Sigmoid colon (tissue), 7 donors: Measurements from ENCODE around the gene FTCD. TPM values are rescaled to one million over a fixed set of nuclear protein-coding genes. Genes with fewer than 3 reads are reported as not detected.
A peak's percentile ranks its signal among the peaks of the same experiment; 100 is the strongest.

Source experiments
- DNase-seq: peaks from one replicate; pipeline ENCODE4 v3.0.0-alpha.2; 2019
- H3K27ac ChIP-seq, 4 donors: fragments of 200-600 bp; sonication (generic); one replicate each; pipeline ENCODE4 v1.5.1; 2016 to 2019; ENCODE audit warnings: mild to moderate bottlenecking in 1 of 4
- H3K27me3 ChIP-seq, 3 donors: fragments of 200-600 bp; sonication (generic); one replicate each; pipeline ENCODE4 v1.5.1; 2019; ENCODE audit warnings: mild to moderate bottlenecking in 1 of 3
- H3K36me3 ChIP-seq, 4 donors: fragments of 200-600 bp; sonication (generic); one replicate each; pipeline ENCODE4 v1.5.1; 2016 to 2019
- H3K4me1 ChIP-seq, 4 donors: fragments of 200-600 bp; sonication (generic); one replicate each; pipeline ENCODE4 v1.5.1; 2017 to 2019
- H3K4me3 ChIP-seq, 4 donors: fragments of 200-600 bp; sonication (generic); one replicate each; pipeline ENCODE4 v1.5.1; 2017 to 2019; ENCODE audit warnings: mild to moderate bottlenecking in 2 of 4, moderate library complexity in 1 of 4
- H3K9me3 ChIP-seq, 4 donors: fragments of 200-600 bp in 3 of 4; sonication (generic) in 3 of 4; one replicate each; pipeline versions ENCODE4 v1.5.1 to v1.6.1; 2013 to 2019
- CTCF ChIP-seq, 4 experiments: fragments of 450-650 bp in 3 of 4; fragments of 200-600 bp in 1 of 4; IDR thresholded peaks; one replicate each; pipeline ENCODE4 v1.5.1; 2016 to 2019; ENCODE audit warnings: antibody characterized with exemption in 4 of 4, mild to moderate bottlenecking in 3 of 4, moderate library complexity in 2 of 4
- EP300 ChIP-seq, 4 donors: sonication (generic); formaldehyde crosslinking; IDR thresholded peaks; one replicate each; pipeline ENCODE4 v1.6.1; 2017; ENCODE audit warnings: antibody characterized with exemption in 4 of 4
- POLR2A ChIP-seq, 2 donors: fragments of 450-650 bp; IDR thresholded peaks; one replicate each; pipeline ENCODE4 v1.6.1; 2016; ENCODE audit warnings: antibody characterized with exemption in 2 of 2, mild to moderate bottlenecking in 2 of 2, moderate library complexity in 2 of 2
- POLR2AphosphoS5 ChIP-seq, 4 donors: sonication (generic); formaldehyde crosslinking; IDR thresholded peaks; one replicate each; pipeline ENCODE4 v1.6.1; 2017; ENCODE audit warnings: antibody characterized with exemption in 4 of 4
- WGBS, 2 donors: extraction: QIAGEN DNeasy Blood & Tissue Kit; methylation state at CpG; one replicate each; pipeline ENCODE4 v1.1.7; 2013; 5-methylcytosine and 5-hydroxymethylcytosine counted together
- intact Hi-C: fragments of 100-400 bp; cut with DNase I; formaldehyde crosslinking; loops from one replicate; pipeline ENCODE4 v1.15.1; 2023
- polyA plus RNA-seq, 3 donors: library from polyadenylated mRNA; stranded (reverse); fragments of 200-250 nt; gene quantifications; one replicate each; pipeline ENCODE4 v1.2.3, GENCODE V29; 2013
- total RNA-seq, 4 donors: library from RNA; depleted of rRNA; stranded (reverse); fragments of >200 nt; gene quantifications; one replicate each; pipeline ENCODE4 v1.1.0, GENCODE V29; 2016
- donor health status: healthy with polysubstance abuse.
- donor health status: Bipolar disorder and iron deficiency.
- donor health status: healthy.

Gene FTCD
- total and polyA plus RNA-seq, 7 donors: 0.20 to 1.4 TPM; not detected in 5

GRCh38 chr21:46104104-46104503 lies 51.3 kb downstream of the FTCD start:
- DNase-seq: no peak
- TF ChIP-seq EP300 (IDR thresholded peaks at IDR 0.05): no peak
- no peak for TF ChIP-seq POLR2AphosphoS5 (IDR thresholded peaks at IDR 0.05)
- TF ChIP-seq POLR2A (IDR thresholded peaks at IDR 0.05): no peak
- TF ChIP-seq CTCF (IDR thresholded peaks at IDR 0.05): no peak
- Histone ChIP-seq H3K4me1 (peaks cover 0 to 38% (median 24%) of the 10 kb centered on the region in 4 donors), H3K36me3 (no peaks in the 10 kb centered on the region), H3K27ac (peak overlapping the region in 2 of 4 donors; percentile 32 to 48), H3K27me3 (no peaks in the 10 kb centered on the region), H3K9me3 (peaks cover 0 to 8% (median 0%) of the 10 kb centered on the region in 4 donors), H3K4me3 (no peak overlapping the region)
- intact Hi-C loops: no loop called here

- H3K36me3 ChIP-seq: no peaks in the 10 kb centered on the region
- DNase-seq: no peak
- TF ChIP-seq CTCF (IDR thresholded peaks at IDR 0.05): no peak
- TF ChIP-seq EP300 (IDR thresholded peaks at IDR 0.05): no peak
- TF ChIP-seq POLR2A (IDR thresholded peaks at IDR 0.05): no peak
- TF ChIP-seq POLR2AphosphoS5 (IDR thresholded peaks at IDR 0.05): no peak
- intact Hi-C loops: no loop called here
- peak overlapping the region in 3 of 4 donors; percentile 90 to 98 (median 95) for H3K4me3 ChIP-seq
- no peaks in the 10 kb centered on the region for H3K27me3 ChIP-seq
- 73 to 78% methylated on average over 4 of the region's 4 CpGs for WGBS, 2 donors
- peaks cover 0 to 40% (median 31%) of the 10 kb centered on the region in 4 donors for H3K4me1 ChIP-seq
- H3K9me3 ChIP-seq: peaks cover 0 to 8% (median 0%) of the 10 kb centered on the region in 4 donors
- peak overlapping the region; percentile 98 to 100 (median 99) for H3K27ac ChIP-seq
These were observed 54.5 kb downstream of the FTCD start for GRCh38 chr21:46100906-46101305.

- intact Hi-C loops: no loop called here
- 48 to 70% methylated on average over 7 of the region's 7 CpGs for WGBS, 2 donors
- H3K4me3 ChIP-seq: peak overlapping the region in 3 of 4 donors; percentile 90 to 98 (median 95)
- H3K27ac ChIP-seq: peak overlapping the region; percentile 98 to 100 (median 99)
- H3K27me3 ChIP-seq: no peaks in the 10 kb centered on the region
- TF ChIP-seq CTCF (IDR thresholded peaks at IDR 0.05) (no peak), EP300 (IDR thresholded peaks at IDR 0.05) (no peak), POLR2A (IDR thresholded peaks at IDR 0.05) (no peak), POLR2AphosphoS5 (IDR thresholded peaks at IDR 0.05) (peak in 1 of 4 donors; percentile 22)
- peaks cover 0 to 8% (median 0%) of the 10 kb centered on the region in 4 donors for H3K9me3 ChIP-seq
- no peaks in the 10 kb centered on the region for H3K36me3 ChIP-seq
- peak; percentile 34 for DNase-seq
- peaks cover 0 to 44% (median 33%) of the 10 kb centered on the region in 4 donors for H3K4me1 ChIP-seq
These were observed 55.0 kb downstream of the FTCD start for GRCh38 chr21:46100426-46100825.

- WGBS, 2 donors: 76 to 82% methylated on average over 6 of the region's 6 CpGs
- peaks cover 0 to 48% (median 36%) of the 10 kb centered on the region in 4 donors for H3K4me1 ChIP-seq
- DNase-seq: peak; percentile 59
These were observed 55.4 kb downstream of the FTCD start for GRCh38 chr21:46100020-46100419.

More at GRCh38 chr21:46100020-46100419, 55.4 kb downstream of the FTCD start:
- Histone ChIP-seq H3K4me3 (peak overlapping the region; percentile 89 to 98 (median 92)), H3K27ac (peak overlapping the region; percentile 98 to 100 (median 99)), H3K9me3 (peaks cover 0 to 8% (median 0%) of the 10 kb centered on the region in 4 donors), H3K27me3 (no peaks in the 10 kb centered on the region), H3K36me3 (no peaks in the 10 kb centered on the region)
- TF ChIP-seq POLR2A (IDR thresholded peaks at IDR 0.05) (no peak), POLR2AphosphoS5 (IDR thresholded peaks at IDR 0.05) (no peak), CTCF (IDR thresholded peaks at IDR 0.05) (no peak), EP300 (IDR thresholded peaks at IDR 0.05) (no peak)
- intact Hi-C loops: no loop called here
